Measurements from ENCODE around the gene ARSH. TPM values are rescaled to one million over a fixed set of nuclear protein-coding genes. Genes with fewer than 3 reads are reported as not detected.
A peak's percentile ranks its signal among the peaks of the same experiment; 100 is the strongest.

Gene ARSH
- total RNA-seq, 1 donor from 2014 or later, result not detected

DNA sequence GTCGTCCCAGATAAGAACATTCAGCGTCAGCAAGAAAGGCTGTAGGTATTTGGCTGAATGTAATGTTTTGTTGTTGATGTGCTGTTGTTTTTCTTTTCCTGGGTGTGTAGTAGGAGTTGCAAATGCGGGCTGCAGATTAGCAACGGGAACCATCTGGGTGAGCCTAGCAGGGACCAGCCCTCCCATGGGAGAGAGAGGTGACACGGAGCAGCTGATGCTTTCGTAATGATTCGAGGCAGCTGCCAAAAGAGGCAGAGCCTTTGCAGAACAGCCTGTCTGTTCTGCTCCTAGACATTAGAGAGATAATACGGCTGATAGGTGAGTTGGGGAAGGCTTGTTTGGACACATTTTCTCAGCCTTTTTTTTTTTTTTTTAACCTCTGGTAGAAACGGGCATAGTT lies 60.2 kb downstream of the ARSH start:
- no peak for DNase-seq (ENCODE audit: extremely low spot score, unreplicated experiment)
- no peak overlapping the region for H3K4me3 Mint-ChIP-seq (ENCODE audit: unreplicated experiment)
- TF ChIP-seq, protein P1, sequence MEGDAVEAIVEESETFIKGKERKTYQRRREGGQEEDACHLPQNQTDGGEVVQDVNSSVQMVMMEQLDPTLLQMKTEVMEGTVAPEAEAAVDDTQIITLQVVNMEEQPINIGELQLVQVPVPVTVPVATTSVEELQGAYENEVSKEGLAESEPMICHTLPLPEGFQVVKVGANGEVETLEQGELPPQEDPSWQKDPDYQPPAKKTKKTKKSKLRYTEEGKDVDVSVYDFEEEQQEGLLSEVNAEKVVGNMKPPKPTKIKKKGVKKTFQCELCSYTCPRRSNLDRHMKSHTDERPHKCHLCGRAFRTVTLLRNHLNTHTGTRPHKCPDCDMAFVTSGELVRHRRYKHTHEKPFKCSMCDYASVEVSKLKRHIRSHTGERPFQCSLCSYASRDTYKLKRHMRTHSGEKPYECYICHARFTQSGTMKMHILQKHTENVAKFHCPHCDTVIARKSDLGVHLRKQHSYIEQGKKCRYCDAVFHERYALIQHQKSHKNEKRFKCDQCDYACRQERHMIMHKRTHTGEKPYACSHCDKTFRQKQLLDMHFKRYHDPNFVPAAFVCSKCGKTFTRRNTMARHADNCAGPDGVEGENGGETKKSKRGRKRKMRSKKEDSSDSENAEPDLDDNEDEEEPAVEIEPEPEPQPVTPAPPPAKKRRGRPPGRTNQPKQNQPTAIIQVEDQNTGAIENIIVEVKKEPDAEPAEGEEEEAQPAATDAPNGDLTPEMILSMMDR (IDR thresholded peaks at IDR 0.05), result no peak
- no peaks in the 10 kb centered on the region for H3K4me1 Mint-ChIP-seq (ENCODE audit: unreplicated experiment)
- peaks cover 45% of the 10 kb centered on the region for H3K27me3 Mint-ChIP-seq (ENCODE audit: unreplicated experiment)
- H3K36me3 Mint-ChIP-seq (ENCODE audit: unreplicated experiment), result no peaks in the 10 kb centered on the region
- no peaks in the 10 kb centered on the region for H3K9me3 Mint-ChIP-seq (ENCODE audit: unreplicated experiment)
- H3K27ac Mint-ChIP-seq (ENCODE audit: unreplicated experiment), result no peak overlapping the region

DNA sequence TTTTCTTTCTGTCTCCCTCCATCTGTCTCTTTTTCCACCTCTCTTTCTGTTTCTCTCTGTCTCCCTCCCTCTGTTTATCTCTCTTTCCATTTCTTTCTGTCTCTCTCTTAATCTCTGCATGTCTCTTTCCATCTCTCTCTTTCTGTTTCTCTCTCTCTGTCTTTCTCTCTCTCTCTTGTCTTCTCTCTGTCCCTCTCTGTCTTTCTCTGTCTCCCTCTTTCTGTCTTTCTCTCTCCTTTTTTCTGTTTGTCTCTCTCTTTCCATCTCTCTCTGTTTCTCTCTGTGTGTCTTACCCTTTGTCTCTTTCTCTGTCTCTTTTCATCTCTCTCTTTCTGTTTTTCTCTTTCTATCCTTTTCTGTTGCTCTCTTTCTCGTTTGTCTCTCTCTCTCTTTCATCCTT lies 69.6 kb downstream of the ARSH start:
- Mint-ChIP-seq H3K9me3 (ENCODE audit: unreplicated experiment) (no peaks in the 10 kb centered on the region), H3K4me3 (ENCODE audit: unreplicated experiment) (no peak overlapping the region), H3K36me3 (ENCODE audit: unreplicated experiment) (no peaks in the 10 kb centered on the region), H3K27me3 (ENCODE audit: unreplicated experiment) (peaks cover 41% of the 10 kb centered on the region), H3K27ac (ENCODE audit: unreplicated experiment) (no peak overlapping the region), H3K4me1 (ENCODE audit: unreplicated experiment) (no peaks in the 10 kb centered on the region)
- TF ChIP-seq, protein P1 (IDR thresholded peaks at IDR 0.05), result no peak
- no peak for DNase-seq (ENCODE audit: extremely low spot score, unreplicated experiment)

DNA sequence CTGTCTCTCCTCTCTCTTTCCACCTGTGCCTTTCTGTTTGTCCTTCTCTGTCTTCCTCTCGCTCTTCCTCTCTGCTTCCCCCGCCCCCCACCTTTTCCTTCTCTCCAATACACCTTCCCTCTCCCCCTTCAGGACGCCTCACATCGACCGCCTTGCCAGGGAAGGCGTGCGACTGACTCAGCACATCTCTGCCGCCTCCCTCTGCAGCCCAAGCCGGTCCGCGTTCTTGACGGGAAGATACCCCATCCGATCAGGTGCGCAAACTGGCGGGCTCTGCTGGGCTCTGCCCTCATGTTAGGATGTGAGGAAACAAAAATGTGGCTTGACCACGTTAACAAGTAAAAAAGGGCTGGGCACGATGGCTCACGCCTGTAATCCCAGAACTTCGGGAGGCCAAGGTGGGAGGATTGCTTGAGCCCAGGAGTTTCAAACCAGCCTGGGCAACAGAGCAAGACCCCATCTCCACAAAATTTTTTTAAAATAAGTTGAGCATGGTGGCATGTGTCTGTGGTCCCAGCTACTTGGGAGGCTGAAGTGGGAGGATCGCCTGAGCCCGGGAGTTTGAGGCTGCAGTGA lies 70.2 kb downstream of the ARSH start:
- H3K4me3 Mint-ChIP-seq (ENCODE audit: unreplicated experiment), result no peak overlapping the region
- H3K9me3 Mint-ChIP-seq (ENCODE audit: unreplicated experiment), result no peaks in the 10 kb centered on the region
- DNase-seq (ENCODE audit: extremely low spot score, unreplicated experiment), result peak; percentile 71
- H3K27me3 Mint-ChIP-seq (ENCODE audit: unreplicated experiment), result peaks cover 41% of the 10 kb centered on the region
- no peaks in the 10 kb centered on the region for H3K36me3 Mint-ChIP-seq (ENCODE audit: unreplicated experiment)
- TF ChIP-seq, protein P1 (IDR thresholded peaks at IDR 0.05), result no peak
- H3K27ac Mint-ChIP-seq (ENCODE audit: unreplicated experiment), result no peak overlapping the region
- no peaks in the 10 kb centered on the region for H3K4me1 Mint-ChIP-seq (ENCODE audit: unreplicated experiment)

Other genes with a start within 250 kb of the ARSH start
- 9.7 and 11.8 TPM in 2 replicates for gene GYG2, start 177.6 kb upstream of the ARSH start, total RNA-seq
- 40.9 and 44.6 TPM in 2 replicates for gene ARSD, start 77.2 kb upstream of the ARSH start, total RNA-seq
- gene ARSF, start 34.9 kb downstream of the ARSH start, total RNA-seq, result not detected in 2 replicates